GM12874 (cell line): ENCODE measurements around the gene ACAP3.

ENCODE experiments used
- TF ChIP-seq, protein P1 (sequence below): IDR thresholded peaks from 2 replicates; pipeline ENCODE4 v1.5.1; 2011; ENCODE audit warnings: low read depth, mild to moderate bottlenecking, control low read depth, low read length, moderate library complexity; ENCODE audit not compliant: insufficient read depth

Gene ACAP3

DNA sequence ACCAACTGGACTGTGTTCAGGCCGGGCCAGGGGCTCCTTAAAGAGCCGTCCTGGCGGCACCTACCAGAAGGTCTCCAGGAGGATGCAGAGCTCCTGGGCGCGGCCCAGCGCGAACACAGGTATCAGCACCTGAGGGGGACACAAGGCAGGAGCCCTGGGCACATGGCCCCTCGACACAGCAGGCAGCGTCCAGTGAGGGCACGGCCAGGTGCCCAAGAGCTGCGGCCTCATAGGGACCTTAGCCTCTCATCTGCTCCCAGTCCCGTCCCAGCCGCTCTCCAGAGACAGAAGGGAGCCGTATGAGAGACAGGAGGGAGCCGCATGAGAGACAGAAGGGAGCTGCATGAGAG lies 6.5 kb upstream of the ACAP3 start:
- TF ChIP-seq, protein P1, sequence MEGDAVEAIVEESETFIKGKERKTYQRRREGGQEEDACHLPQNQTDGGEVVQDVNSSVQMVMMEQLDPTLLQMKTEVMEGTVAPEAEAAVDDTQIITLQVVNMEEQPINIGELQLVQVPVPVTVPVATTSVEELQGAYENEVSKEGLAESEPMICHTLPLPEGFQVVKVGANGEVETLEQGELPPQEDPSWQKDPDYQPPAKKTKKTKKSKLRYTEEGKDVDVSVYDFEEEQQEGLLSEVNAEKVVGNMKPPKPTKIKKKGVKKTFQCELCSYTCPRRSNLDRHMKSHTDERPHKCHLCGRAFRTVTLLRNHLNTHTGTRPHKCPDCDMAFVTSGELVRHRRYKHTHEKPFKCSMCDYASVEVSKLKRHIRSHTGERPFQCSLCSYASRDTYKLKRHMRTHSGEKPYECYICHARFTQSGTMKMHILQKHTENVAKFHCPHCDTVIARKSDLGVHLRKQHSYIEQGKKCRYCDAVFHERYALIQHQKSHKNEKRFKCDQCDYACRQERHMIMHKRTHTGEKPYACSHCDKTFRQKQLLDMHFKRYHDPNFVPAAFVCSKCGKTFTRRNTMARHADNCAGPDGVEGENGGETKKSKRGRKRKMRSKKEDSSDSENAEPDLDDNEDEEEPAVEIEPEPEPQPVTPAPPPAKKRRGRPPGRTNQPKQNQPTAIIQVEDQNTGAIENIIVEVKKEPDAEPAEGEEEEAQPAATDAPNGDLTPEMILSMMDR: no peak

DNA sequence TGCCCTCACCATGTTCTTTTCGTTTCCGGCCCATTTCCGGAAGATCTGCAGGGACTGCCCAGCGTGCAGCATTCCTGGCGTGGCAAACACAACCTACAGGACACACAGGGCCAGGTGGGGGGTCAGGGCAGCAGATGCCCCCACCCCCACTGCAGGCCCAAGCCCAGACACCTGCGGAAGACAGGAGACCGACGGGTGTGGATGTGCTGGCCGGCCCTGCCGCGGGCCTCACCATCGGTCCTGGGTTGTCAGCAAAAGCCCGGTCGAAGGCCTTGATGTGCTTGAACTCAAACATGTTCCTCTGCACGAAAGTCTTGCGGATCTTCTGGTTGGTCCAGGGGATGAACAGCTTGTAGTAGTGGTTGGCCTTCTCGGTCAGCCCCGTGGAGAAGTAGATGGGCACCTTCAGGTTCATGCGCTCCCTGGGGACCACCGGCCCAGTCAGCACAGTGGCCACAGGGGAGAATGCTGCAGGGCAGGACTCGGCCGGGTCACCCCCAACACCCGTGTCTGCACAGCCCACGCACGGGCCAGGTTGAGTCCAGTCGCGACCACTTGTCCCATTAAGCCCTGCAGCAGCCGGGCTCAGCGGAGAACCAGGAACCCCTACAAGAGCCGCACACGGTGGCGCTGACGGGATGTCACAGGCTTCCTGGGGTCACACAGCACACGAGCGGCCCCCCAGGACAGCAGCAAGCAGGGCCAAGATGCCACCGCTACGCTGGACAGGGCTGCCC lies 5.9 kb upstream of the ACAP3 start:
- TF ChIP-seq, protein P1: no peak

DNA sequence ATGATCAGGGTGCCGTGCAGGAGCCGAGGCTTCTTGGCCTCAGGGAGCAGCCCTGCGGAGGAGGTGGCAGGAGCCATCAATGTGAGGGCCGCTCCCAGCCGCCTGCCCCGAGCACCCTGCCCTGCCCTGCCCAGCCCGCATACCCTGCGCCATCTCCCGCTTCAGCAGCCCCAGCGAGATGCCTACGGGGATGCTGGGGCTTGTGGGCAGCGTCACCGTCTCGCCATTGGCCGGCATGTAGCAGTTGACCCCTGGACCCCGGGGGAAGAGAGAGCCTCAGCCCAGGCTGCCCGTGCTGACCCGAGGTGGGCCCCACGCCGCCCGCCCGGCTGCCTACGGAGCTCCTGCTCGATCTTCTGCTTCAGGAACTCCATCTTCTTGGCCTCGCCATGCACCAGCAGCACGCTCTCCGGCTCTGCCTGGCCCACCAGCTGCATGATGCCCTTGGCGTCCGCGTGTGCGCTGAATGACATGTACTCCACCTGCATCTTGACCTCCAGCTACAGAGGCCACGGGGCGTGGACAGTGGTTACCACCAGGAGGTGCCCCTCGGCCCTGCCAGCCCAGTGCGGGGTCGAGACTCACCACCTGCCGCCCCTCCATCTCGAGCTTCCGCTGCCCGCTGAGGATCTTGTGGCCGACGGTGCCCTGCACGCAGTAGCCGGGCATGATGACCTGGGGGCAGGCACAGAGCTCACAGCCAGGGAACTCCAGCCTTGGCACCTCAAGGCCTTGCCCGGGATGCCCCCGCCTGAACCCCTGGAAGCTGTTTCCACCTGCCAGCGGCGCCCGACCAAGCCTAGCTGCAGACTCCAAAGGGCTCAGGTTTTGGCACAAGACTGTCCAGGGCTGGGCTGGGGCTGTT lies 5.0 kb upstream of the ACAP3 start:
- TF ChIP-seq, protein P1: no peak

DNA sequence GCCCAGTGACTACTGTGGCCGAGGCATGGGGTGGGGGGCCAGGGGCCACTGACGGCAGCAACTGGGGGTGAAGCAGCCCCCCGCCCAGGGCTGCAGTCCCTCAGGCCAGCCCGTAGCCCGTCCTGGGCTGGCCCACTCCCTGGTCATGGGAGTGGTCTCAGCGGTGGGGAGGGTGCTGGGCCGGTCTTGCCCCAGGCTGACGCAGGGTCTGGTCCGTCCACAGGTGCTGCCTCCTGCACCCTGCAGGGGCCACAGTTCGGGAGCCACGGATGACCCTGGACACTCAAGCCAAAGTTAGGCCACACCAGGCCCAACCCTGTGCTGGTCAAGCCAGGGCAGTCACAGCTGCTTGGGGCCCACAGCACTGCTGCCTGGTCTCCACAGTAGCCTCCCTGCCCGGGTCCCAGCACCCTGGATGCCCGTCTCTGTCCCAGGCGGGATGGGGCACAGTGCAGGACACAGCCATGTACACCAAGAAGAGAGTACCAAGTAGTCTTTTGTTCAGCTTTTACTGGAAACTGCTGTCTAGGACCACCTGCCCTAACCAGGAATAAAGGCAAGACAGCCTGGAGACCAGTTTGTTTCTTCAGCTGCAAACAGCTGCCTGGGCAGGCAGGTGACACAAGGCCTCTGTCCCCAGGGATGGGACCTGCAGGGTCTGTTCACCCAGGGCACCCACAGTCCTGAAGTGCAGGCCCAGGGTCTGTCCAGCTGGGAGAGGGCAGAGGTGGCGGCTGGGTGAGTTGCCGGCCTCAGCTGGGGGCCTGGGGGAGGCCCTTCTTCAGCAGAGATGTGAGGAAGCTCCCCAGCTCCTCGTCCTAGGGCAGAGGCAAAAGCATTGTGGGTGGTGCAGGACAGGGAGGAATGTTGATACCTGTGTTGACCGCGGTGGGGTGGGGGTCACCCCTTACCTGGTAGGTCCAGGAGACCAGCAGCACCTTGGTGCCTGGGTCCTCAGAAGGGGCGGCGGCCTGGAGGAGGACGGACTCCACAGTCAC lies 3.7 kb upstream of the ACAP3 start:
- TF ChIP-seq, protein P1: no peak

DNA sequence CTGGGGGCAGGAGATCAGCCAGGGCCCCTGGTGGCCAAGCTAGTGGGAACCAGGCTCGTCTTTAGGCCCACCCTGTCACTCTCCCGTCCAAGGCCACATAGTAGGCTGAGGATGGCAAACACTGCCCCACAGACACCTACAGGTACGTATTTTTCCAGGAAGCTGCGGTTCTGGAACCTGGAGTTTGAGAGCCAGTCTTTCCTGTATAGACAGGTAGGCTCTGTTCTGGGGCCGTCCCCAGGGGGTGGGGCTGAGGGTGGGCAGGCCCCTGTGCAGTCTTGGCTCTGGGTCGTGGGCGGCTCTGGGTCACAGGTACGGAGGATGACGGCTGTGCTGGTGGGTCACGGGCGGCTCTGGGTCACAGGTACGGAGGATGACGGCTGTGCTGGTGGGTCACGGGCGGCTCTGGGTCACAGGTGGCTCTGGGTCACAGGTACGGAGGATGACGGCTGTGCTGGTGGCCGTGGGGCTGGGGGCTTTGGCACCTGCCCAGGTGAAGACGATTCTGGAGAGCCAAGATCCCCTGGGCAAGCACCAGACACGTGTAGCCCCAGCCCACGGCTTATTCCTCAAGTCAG lies 2.8 kb upstream of the ACAP3 start:
- TF ChIP-seq, protein P1: no peak

DNA sequence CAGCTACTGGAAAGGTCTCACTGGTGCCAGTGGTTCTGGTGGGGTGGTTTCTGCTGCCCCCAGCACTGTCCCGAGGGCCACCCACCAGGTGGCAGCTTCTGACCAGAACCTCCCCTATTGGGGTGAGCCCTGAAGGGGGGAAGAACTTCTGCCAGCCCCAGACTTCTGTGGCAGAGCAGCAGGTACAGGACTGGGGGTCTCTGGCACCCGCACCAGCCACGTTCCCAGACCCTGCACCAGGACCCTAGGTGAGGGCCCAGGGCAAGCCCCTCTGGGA lies 2.3 kb upstream of the ACAP3 start:
- TF ChIP-seq, protein P1: no peak
